Body of pancreas (tissue), 4 donors: ENCODE measurements around the gene DHRS11.
"Not testable (repeated sequence)": the region's sequence is repeated elsewhere in the genome, so short reads cannot be mapped to it uniquely, and the experiment has no call there.

ENCODE experiments used
- CTCF ChIP-seq, 7 experiments: fragments of 450-650 bp in 4 of 7; fragments of 200-600 bp in 3 of 7; sonication (generic) in 3 of 7; IDR thresholded peaks; one replicate each; pipeline ENCODE4 v1.5.1; 2016 to 2019; ENCODE audit warnings: antibody characterized with exemption in 7 of 7
- POLR2A ChIP-seq, 3 donors: fragments of 450-650 bp; IDR thresholded peaks; one replicate each; pipeline ENCODE4 v1.6.1; 2016; ENCODE audit warnings: antibody characterized with exemption in 3 of 3, mild to moderate bottlenecking in 2 of 3

- TF ChIP-seq CTCF, POLR2A (IDR thresholded peaks at IDR 0.05): not testable (repeated sequence)
These were observed 13.3 kb downstream of the DHRS11 start for GRCh38 chr17:36605028-36605427.
